ENCODE measurements around the gene MYL1.

Gene MYL1

DNA sequence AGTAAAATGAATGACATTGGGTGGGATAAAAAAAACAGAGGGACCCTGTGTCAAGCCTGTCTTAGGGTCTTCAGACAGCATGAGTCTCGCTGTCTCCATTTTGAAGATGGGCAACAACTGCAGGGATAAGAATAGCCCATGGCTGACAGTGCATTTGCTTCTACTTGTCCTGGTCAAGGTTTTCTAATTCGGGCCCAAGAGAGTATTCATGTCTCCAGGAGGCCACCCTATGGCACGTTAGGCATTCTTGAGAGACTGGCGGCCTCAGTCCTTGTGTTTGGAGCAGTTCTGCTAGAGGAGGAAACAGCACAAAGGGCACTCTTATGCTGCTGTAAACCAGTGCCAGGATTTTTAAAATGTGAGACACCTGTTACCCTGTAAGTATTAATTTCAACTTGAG lies 9.5 kb upstream of the MYL1 start:
- no peak for DNase-seq (ENCODE audit: low read depth)
- H3K4me3 ChIP-seq (ENCODE audit: low read length), result no peak overlapping the region
- TF ChIP-seq, protein P1, sequence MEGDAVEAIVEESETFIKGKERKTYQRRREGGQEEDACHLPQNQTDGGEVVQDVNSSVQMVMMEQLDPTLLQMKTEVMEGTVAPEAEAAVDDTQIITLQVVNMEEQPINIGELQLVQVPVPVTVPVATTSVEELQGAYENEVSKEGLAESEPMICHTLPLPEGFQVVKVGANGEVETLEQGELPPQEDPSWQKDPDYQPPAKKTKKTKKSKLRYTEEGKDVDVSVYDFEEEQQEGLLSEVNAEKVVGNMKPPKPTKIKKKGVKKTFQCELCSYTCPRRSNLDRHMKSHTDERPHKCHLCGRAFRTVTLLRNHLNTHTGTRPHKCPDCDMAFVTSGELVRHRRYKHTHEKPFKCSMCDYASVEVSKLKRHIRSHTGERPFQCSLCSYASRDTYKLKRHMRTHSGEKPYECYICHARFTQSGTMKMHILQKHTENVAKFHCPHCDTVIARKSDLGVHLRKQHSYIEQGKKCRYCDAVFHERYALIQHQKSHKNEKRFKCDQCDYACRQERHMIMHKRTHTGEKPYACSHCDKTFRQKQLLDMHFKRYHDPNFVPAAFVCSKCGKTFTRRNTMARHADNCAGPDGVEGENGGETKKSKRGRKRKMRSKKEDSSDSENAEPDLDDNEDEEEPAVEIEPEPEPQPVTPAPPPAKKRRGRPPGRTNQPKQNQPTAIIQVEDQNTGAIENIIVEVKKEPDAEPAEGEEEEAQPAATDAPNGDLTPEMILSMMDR (IDR thresholded peaks at IDR 0.05; ENCODE audit: insufficient read depth, low read depth, low read length, missing control alignments), result no peak

DNA sequence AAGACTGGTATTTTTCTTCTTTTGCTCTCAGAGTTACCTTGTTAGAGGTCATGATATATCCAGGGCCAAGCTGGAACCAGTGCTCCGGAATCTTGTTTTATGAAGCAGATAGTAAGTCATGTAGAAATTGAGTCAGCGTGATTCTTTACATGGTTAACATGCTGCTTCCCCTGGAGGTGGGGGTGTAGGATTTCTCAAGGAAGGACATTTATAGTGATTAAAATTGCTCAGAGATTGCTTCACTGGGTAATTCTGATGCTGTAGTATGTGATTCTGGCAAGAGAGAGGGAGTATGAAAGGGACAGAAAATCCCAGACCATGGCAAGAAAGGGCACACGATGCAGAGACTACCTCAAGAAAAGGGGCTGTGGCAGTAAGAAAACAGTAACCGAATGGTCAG lies 8.0 kb upstream of the MYL1 start:
- no peak overlapping the region for H3K4me3 ChIP-seq (ENCODE audit: low read length)
- TF ChIP-seq, protein P1 (IDR thresholded peaks at IDR 0.05; ENCODE audit: insufficient read depth, low read depth, low read length, missing control alignments), result no peak
- DNase-seq (ENCODE audit: low read depth), result no peak

DNA sequence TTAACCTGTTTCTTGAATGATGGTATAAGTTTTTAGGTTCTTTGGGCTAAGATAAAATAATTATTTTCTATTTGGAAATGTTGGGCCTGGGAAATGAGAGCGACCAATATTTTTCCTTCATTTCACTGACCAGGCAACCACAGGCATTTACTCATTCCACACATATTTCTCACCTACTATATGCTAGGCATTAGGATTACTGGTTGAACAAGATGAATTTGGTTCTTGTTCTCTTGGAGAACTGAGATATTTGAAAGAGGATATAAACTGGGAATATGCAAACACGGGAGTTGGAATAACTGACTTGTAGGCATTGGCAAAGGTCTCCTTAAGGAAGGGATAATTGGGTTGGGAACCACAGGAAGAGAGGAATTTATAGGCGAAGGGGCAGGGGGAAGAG lies 3.9 kb upstream of the MYL1 start:
- TF ChIP-seq, protein P1 (IDR thresholded peaks at IDR 0.05; ENCODE audit: insufficient read depth, low read depth, low read length, missing control alignments), result no peak
- DNase-seq (ENCODE audit: low read depth), result no peak
- no peak overlapping the region for H3K4me3 ChIP-seq (ENCODE audit: low read length)

DNA sequence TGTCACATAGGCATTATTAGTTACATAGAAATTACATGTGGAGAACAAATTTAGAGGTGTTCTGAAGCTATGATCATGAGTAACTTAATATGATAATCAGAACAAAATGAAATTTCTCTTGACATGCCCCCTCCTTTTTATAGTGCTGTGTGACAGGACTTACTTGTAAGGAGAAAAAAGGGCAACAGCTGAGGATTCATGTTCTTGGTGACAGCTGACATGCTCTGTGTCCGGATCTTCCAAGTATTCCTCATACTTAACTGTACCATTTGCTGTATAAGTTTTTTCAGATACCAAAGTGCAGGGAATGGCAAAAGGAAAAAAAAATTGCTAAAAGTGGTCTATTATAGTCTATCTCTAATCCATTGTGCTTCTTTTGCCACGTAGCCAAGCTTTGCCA lies 3.5 kb upstream of the MYL1 start:
- no peak overlapping the region for H3K4me3 ChIP-seq (ENCODE audit: low read length)
- DNase-seq (ENCODE audit: low read depth), result no peak
- TF ChIP-seq, protein P1 (IDR thresholded peaks at IDR 0.05; ENCODE audit: insufficient read depth, low read depth, low read length, missing control alignments), result no peak

DNA sequence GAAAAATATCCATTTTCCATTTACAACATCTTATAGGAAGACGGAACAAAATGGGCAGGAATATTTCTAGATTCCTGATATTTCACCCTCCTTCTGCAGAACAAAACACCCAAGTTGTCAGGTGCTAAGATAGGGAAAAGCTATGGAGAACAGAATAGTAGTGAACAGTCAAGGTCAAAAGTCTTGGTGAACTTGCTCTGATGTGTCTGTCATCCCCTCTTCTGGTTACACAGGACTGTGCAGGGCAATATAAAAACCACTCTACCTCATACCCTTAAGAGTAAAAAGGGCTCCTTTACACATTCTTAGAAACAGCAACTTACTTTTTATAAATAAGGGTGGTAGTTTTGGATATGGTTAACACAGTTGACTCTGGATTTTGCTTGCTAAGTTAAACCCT lies 4.4 kb downstream of the MYL1 start:
- TF ChIP-seq, protein P1 (IDR thresholded peaks at IDR 0.05; ENCODE audit: insufficient read depth, low read depth, low read length, missing control alignments), result no peak
- no peak for DNase-seq (ENCODE audit: low read depth)
- H3K4me3 ChIP-seq (ENCODE audit: low read length), result no peak overlapping the region

DNA sequence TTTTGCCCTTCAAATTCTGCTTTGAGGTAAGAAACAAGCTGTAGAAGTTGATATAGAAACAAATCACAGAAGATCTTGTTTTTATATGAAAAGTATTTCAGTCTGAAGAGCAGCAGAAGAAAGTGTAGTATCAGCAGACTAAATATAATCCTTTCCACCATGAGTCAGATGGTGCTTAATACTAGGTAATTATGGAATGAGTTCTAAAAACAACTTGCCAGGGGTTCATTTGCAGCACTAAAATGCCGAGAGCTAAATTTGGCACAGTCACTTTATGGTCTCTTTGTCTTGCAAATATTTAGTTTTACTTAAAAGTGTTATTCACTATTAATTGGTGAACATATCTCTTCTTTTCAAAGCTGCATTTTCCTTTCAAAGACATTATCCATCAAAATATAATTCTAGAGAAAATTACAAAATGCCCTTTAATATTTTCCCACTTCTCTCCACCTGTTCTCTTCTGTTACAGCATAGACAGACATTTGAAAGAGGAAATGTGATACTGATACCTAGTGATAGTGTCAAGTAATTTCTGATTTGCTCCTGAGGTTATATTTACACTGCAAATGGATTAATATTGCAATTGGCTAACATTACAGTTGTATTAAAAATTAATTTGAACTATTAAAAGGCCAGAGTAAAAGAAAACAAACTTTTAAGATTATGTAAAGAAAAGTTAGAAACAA lies 5.3 kb downstream of the MYL1 start:
- TF ChIP-seq, protein P1 (IDR thresholded peaks at IDR 0.05; ENCODE audit: insufficient read depth, low read depth, low read length, missing control alignments), result no peak
- no peak overlapping the region for H3K4me3 ChIP-seq (ENCODE audit: low read length)
- DNase-seq (ENCODE audit: low read depth), result no peak

DNA sequence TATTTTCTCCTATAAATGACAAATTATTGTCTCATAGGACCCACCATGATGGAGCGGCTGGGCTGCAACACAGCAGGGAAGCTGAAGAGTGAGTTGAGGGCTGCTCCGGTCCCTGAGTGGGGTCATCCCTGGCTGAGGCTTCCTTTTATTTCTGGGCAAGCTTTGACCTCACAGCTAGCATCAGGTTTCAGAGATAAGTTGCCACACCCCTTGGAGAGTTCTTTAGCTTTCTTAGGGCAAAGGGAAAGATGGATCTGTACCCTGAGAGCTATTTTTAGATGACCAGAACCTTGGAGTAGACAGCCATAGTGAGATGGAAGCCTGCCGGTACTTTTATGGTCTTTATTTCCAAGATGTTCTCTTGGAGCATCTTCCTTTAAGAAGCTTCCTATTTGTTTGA lies 11.5 kb downstream of the MYL1 start:
- TF ChIP-seq, protein P1 (IDR thresholded peaks at IDR 0.05; ENCODE audit: insufficient read depth, low read depth, low read length, missing control alignments), result no peak
- no peak for DNase-seq (ENCODE audit: low read depth)

More for the DNA sequence above, 11.5 kb downstream of the MYL1 start:
- H3K4me3 ChIP-seq (ENCODE audit: low read length), result no peak overlapping the region

All from epithelial cell of esophagus (primary cell).